GM10266 (cell line): ENCODE results near the gene PINK1.

ENCODE experiments used
- DNase-seq: peaks from one replicate; pipeline ENCODE4 v3.0.0; 2012; ENCODE audit errors: extremely low spot score
- TF ChIP-seq, protein P1 (sequence below): IDR thresholded peaks from 2 replicates; pipeline ENCODE4 v1.5.1; 2012; ENCODE audit warnings: mild to moderate bottlenecking, low read depth; ENCODE audit not compliant: control insufficient read depth, insufficient read depth; ENCODE audit errors: missing control alignments

Gene PINK1

DNA sequence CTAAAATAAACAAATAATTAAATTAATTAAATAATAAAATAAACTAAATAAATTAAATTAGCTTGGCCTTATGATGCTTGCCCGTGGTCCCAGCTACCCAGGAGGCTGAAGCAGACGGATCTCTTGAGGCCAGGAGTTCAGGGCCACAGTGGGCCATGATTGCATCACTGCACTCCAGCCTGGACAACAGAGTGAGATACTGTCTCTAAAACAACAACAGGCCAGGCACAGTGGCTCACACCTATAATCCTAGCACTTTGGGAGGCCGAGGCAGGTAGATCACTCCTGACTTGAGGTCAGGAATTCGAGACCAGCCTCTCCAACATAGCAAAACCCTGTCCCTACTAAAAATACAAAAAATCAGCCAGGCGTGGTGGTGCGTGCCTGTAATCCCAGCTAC is 12.2 kb upstream of the PINK1 start:
- TF ChIP-seq, protein P1, sequence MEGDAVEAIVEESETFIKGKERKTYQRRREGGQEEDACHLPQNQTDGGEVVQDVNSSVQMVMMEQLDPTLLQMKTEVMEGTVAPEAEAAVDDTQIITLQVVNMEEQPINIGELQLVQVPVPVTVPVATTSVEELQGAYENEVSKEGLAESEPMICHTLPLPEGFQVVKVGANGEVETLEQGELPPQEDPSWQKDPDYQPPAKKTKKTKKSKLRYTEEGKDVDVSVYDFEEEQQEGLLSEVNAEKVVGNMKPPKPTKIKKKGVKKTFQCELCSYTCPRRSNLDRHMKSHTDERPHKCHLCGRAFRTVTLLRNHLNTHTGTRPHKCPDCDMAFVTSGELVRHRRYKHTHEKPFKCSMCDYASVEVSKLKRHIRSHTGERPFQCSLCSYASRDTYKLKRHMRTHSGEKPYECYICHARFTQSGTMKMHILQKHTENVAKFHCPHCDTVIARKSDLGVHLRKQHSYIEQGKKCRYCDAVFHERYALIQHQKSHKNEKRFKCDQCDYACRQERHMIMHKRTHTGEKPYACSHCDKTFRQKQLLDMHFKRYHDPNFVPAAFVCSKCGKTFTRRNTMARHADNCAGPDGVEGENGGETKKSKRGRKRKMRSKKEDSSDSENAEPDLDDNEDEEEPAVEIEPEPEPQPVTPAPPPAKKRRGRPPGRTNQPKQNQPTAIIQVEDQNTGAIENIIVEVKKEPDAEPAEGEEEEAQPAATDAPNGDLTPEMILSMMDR = no peak
- no peak for DNase-seq

DNA sequence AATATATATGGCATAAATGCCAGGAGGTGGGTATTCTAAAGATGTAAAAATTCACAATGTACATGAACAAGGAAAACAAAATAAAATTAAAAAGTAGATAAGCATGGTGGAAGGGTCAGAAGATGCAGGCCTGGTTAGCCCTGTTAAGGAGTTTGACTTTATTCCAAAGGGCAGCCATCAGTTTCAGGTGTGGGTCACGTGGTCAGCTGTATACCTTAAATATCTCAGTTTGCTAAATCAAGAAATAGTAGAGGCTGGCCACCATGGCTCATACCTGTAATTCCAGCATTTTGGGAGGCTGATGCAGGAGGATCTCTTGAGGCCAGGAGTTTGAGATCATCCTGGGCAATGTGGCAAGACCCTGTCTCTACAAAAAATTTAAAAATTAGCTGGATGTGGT is 8.5 kb upstream of the PINK1 start:
- TF ChIP-seq, protein P1 = no peak
- DNase-seq = no peak

DNA sequence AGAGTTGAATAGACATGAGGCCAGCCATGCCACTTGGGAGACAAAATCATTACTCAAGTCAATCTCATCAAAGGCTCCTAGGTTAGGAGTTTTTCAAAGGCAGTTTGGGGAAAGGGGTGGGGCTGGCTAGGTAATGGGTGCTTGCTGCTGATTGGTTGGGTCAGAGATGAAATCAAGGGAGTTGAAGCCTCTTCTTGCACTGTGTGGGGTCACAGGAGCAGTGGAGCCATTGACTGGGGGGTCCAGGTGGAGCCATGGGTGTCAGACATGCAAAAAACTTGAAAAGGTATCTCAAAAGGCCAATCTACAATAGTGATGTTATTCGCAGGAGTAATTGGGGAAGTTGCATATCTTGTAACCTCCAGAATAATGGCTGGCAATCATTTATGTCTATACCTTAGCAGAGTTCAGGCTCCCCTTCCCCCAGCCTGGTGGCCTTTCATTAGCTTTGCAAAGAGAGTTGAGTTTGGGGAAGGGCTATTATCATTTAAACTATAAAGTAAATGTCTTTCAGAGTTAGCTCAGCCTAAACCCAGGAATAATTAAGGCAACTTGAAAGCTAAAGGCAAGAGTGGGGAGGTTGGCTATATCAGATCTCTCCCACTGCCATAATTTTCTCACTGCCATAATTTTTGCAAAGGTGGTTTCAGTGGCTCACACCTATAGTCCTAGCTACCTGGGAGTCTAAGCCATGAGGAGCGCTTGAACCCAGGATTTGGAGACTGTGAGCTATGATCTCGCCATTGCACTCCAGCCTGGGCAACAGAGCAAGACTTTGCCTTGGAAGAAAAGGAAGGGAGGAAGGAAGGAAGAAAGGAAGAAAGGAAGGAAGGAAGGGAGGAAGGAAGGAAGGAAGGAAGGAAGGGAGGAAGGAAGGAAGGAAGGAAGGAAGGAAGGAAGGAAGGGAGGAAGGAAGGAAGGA is 7.8 kb upstream of the PINK1 start:
- TF ChIP-seq, protein P1 = no peak
- DNase-seq = no peak

DNA sequence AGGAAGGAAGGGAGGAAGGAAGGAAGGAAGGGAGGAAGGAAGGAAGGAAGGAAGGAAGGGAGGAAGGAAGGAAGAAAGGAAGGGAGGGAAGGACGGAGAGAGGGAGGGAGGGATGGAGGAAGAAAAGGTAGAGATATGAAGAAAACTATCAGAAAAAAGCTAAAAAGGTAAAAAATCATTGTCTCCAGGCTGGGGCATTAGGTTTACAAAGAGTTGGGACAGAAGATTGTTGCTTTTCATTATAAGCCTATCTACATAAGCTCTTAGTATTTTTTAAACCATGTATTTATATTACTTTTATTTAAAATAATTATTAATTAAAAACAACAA is 7.2 kb upstream of the PINK1 start:
- TF ChIP-seq, protein P1 = no peak
- no peak for DNase-seq

DNA sequence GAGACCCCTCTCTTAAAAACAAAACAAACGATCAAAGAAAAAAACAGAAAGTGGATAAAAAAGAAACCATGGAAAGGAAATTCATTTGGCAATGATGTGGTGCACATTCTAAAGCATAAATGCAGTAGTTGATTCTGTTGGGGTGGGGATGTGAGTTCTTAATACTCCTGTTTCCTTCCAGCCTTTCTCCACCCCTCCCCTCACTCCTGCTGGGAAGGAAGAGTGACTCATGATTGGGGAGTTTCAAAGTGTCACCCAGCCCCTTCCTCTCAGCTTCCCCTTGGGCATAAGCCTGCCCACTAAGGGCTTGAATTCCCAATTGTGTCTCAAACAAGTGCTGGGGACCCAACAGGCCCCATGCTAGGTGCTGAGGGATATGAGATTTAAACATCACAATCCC is 6.7 kb upstream of the PINK1 start:
- DNase-seq = no peak

DNA sequence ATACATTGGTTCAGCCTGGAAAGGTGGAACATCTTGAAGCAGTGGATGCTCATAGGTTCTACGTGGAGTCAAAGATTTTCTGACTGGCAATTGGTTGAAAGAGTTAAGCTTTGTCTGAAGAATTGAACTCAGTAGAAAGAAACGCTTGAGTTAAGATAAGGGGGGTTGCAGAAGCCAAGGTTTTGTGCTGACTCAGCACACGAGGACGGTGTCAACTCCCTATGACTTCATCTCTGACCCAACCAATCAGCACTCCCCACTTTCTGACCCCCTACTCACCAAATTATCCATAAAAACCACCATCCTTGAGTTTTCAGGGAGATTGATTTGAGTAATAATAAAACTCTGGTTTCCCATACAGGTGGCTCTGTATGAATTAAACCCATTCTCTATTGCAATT is 2.5 kb upstream of the PINK1 start:
- no peak for DNase-seq
- TF ChIP-seq, protein P1 = no peak

More for the DNA sequence above, 6.7 kb upstream of the PINK1 start:
- TF ChIP-seq, protein P1 = no peak

DNA sequence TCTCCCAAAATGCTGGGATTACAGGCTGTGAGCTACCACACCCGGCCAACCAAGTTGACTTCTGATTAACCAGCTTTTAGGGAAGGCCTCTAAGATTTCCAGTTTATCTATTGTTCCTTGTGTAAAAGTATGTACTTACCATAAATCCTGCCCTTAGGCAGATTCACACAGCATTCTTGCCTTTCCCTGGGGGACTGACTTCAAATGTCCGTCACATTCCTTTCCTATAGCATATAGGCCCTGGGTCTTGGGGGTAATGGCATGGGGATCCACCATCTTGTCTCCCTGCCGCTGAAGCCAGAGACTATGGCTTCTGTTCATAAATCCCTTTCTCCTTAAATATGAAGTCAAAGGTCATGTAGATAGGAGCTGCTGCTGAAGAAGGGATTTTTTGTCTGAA is 872 bp upstream of the PINK1 start:
- TF ChIP-seq, protein P1 = no peak
- DNase-seq = no peak
